IMR-90 (cell line): Measurements from ENCODE around the gene CHRNA5. TPM values are rescaled to one million over a fixed set of nuclear protein-coding genes. Genes with fewer than 3 reads are reported as not detected.

Source experiments
- ATAC-seq: fragments of 200-7000 bp; cut with Tn5 transposase; 2 replicates; pipeline ENCODE4 v1.9.1; 2020; ENCODE audit warnings: low read depth, mild to moderate bottlenecking, moderate library complexity
- BruUV-seq: library from RNA; stranded (reverse); fragments of 400-500 nt; replicated peaks from 2 replicates; lab custom pipeline; 2021; lab: Mats Ljungman, UMichigan
- CTCF ChIA-PET: fragments of 300-600 bp; formaldehyde crosslinking; extraction: SDS; loops from one replicate; lab custom pipeline; 2021; ENCODE audit warnings: antibody characterized with exemption; lab: Yijun Ruan, JAX
- POLR2A ChIA-PET: fragments of 300-600 bp; sonication (Branson Sonifier 250); formaldehyde crosslinking; loops from one replicate; lab custom pipeline; 2022; ENCODE audit warnings: antibody characterized with exemption; ENCODE audit not compliant: unreplicated experiment; lab: Charles Lee
- DNase-seq: peaks from one replicate; pipeline ENCODE4 v3.0.0; 2013
- H2AFZ ChIP-seq: replicated peaks from 2 replicates; pipeline ENCODE3; 2013; ENCODE audit warnings: low read length, mild to moderate bottlenecking; ENCODE audit not compliant: poor library complexity
- H2AK5ac ChIP-seq: 2 replicates; pipeline ENCODE4 v1.6.1; 2013; ENCODE audit warnings: low read depth, low read length, inconsistent platforms
- H2AK9ac ChIP-seq: replicated peaks from 2 replicates; pipeline ENCODE3; 2013; ENCODE audit warnings: mild to moderate bottlenecking, low read depth, low read length, moderate library complexity; ENCODE audit not compliant: poor library complexity
- H2BK120ac ChIP-seq: 2 replicates; pipeline ENCODE4 v1.6.1; 2013; ENCODE audit warnings: low read depth, low read length, inconsistent platforms
- H2BK15ac ChIP-seq: 3 replicates; pipeline ENCODE4 v1.6.1; 2013; ENCODE audit warnings: low read depth, low read length, inconsistent platforms
- H2BK20ac ChIP-seq: 2 replicates; pipeline ENCODE4 v1.6.1; 2013; ENCODE audit warnings: low read depth, mild to moderate bottlenecking, inconsistent platforms, low read length, moderate library complexity
- H2BK5ac ChIP-seq: 2 replicates; pipeline ENCODE4 v1.6.1; 2013; ENCODE audit warnings: mild to moderate bottlenecking, low read depth, low read length, inconsistent platforms; ENCODE audit not compliant: poor library complexity, severe bottlenecking
- H3K14ac ChIP-seq: replicated peaks from 2 replicates; pipeline ENCODE4 v1.6.1; 2013; ENCODE audit warnings: low read depth, low read length, inconsistent platforms
- H3K18ac ChIP-seq: 2 replicates; pipeline ENCODE4 v1.6.1; 2013; ENCODE audit warnings: low read depth, low read length, control low read depth
- H3K23ac ChIP-seq: 2 replicates; pipeline ENCODE4 v1.6.1; 2013; ENCODE audit warnings: low read depth, low read length, inconsistent platforms
- H3K27ac ChIP-seq: 2 replicates; pipeline ENCODE4 v1.5.1; 2013; ENCODE audit warnings: mild to moderate bottlenecking, control low read depth, low read length; ENCODE audit not compliant: insufficient read depth
- H3K27me3 ChIP-seq: 2 replicates; pipeline ENCODE4 v1.6.1; 2013; ENCODE audit warnings: low read length; ENCODE audit not compliant: control insufficient read depth, insufficient read depth
- H3K36me3 ChIP-seq: 2 replicates; pipeline ENCODE4 v1.6.1; 2013; ENCODE audit warnings: low read length, mixed read lengths; ENCODE audit not compliant: control insufficient read depth, insufficient read depth
- H3K4ac ChIP-seq: 2 replicates; pipeline ENCODE4 v1.6.1; 2013; ENCODE audit warnings: low read depth, low read length, inconsistent platforms
- H3K4me1 ChIP-seq: 2 replicates; pipeline ENCODE4 v1.6.1; 2013; ENCODE audit warnings: low read length, mixed read lengths; ENCODE audit not compliant: control insufficient read depth, insufficient read depth
- H3K4me2 ChIP-seq: 2 replicates; pipeline ENCODE4 v1.6.1; 2013; ENCODE audit warnings: low read depth, mild to moderate bottlenecking, control low read depth, low read length, moderate library complexity
- H3K4me3 ChIP-seq: 2 replicates; pipeline ENCODE4 v1.5.1; 2013; ENCODE audit warnings: low read depth, mild to moderate bottlenecking, control low read depth, low read length, moderate library complexity; ENCODE audit not compliant: insufficient read depth
- H3K56ac ChIP-seq: 2 replicates; pipeline ENCODE4 v1.6.1; 2013; ENCODE audit warnings: low read length, inconsistent platforms; ENCODE audit not compliant: insufficient read depth; ENCODE audit errors: extremely low read depth
- H3K79me1 ChIP-seq, 2 experiments: 2 replicates each; pipeline ENCODE4 v1.6.1; 2013; ENCODE audit warnings: low read length in 2 of 2, inconsistent platforms in 1 of 2, low read depth in 1 of 2
- H3K9ac ChIP-seq: 2 replicates; pipeline ENCODE4 v1.6.1; 2013; ENCODE audit warnings: low read depth, low read length, control low read depth
- H3K9me1 ChIP-seq: 2 replicates; pipeline ENCODE4 v1.6.1; 2013; ENCODE audit warnings: low read length, inconsistent platforms; ENCODE audit not compliant: insufficient read depth
- H3K9me3 ChIP-seq: 2 replicates; pipeline ENCODE4 v1.6.1; 2013; ENCODE audit warnings: low read length; ENCODE audit not compliant: control insufficient read depth, insufficient read depth
- H4K20me1 ChIP-seq: 2 replicates; pipeline ENCODE4 v1.6.1; 2013; ENCODE audit warnings: low read length, inconsistent platforms; ENCODE audit not compliant: insufficient read depth
- H4K5ac ChIP-seq: 2 replicates; pipeline ENCODE4 v1.6.1; 2013; ENCODE audit warnings: mild to moderate bottlenecking, low read depth, low read length, control low read depth
- H4K8ac ChIP-seq, 2 experiments: 2 replicates each; pipeline ENCODE4 v1.6.1; 2013; ENCODE audit warnings: low read depth in 2 of 2, low read length in 2 of 2, control low read depth in 1 of 2, inconsistent platforms in 1 of 2
- H4K91ac ChIP-seq: 2 replicates; pipeline ENCODE4 v1.6.1; 2013; ENCODE audit warnings: low read depth, low read length, inconsistent platforms; ENCODE audit not compliant: insufficient read depth
- BHLHE40 ChIP-seq: fragments of 150-350 bp; IDR thresholded peaks from 2 replicates; pipeline ENCODE4 v1.6.1; 2016; ENCODE audit warnings: mild to moderate bottlenecking, low read depth, low read length
- CEBPB ChIP-seq: IDR thresholded peaks from 2 replicates; pipeline ENCODE4 v1.6.1; 2012; ENCODE audit warnings: low read depth, low read length, improper control_type of control experiment
- CHD1 ChIP-seq: IDR thresholded peaks from 2 replicates; pipeline ENCODE4 v1.6.1; 2012; ENCODE audit warnings: low read depth, low read length, improper control_type of control experiment
- FOS ChIP-seq: fragments of 150-350 bp; IDR thresholded peaks from 2 replicates; pipeline ENCODE4 v1.6.1; 2016; ENCODE audit warnings: low read depth, low read length
- MAFK ChIP-seq: IDR thresholded peaks from 2 replicates; pipeline ENCODE4 v1.6.1; 2012; ENCODE audit warnings: low read depth, low read length, improper control_type of control experiment
- MAZ ChIP-seq: IDR thresholded peaks from 2 replicates; pipeline ENCODE4 v1.6.1; 2012; ENCODE audit warnings: low read depth, mild to moderate bottlenecking, low read length, improper control_type of control experiment, moderate library complexity, borderline replicate concordance
- MXI1 ChIP-seq: IDR thresholded peaks from 2 replicates; pipeline ENCODE4 v1.6.1; 2012; ENCODE audit warnings: low read depth, mild to moderate bottlenecking, low read length, moderate library complexity, borderline replicate concordance
- NFE2L2 ChIP-seq: fragments of 150-350 bp; IDR thresholded peaks from 2 replicates; pipeline ENCODE4 v1.6.1; 2016; ENCODE audit warnings: low read depth, mild to moderate bottlenecking, low read length
- POLR2A ChIP-seq: IDR thresholded peaks from 2 replicates; pipeline ENCODE4 v1.6.1; 2012; ENCODE audit warnings: mild to moderate bottlenecking, low read depth, low read length
- RAD21 ChIP-seq: IDR thresholded peaks from 2 replicates; pipeline ENCODE4 v1.6.1; 2012; ENCODE audit warnings: low read length, improper control_type of control experiment
- RCOR1 ChIP-seq: IDR thresholded peaks from 2 replicates; pipeline ENCODE4 v1.6.1; 2012; ENCODE audit warnings: mild to moderate bottlenecking, low read length, improper control_type of control experiment; ENCODE audit not compliant: insufficient replicate concordance
- RFX5 ChIP-seq: IDR thresholded peaks from 2 replicates; pipeline ENCODE4 v1.8.0; 2012; ENCODE audit warnings: low read depth, mild to moderate bottlenecking, low read length, moderate library complexity
- SMC3 ChIP-seq: fragments of 150-350 bp; IDR thresholded peaks from 2 replicates; pipeline ENCODE4 v1.6.1; 2016; ENCODE audit warnings: low read depth, mild to moderate bottlenecking, antibody characterized with exemption, low read length, moderate library complexity
- WGBS, 2 experiments: methylation state at CpG; one replicate each; pipeline versions ENCODE4 v1.1.5 to v1.1.7; 2013; ENCODE audit warnings: missing lambda C conversion rate in 2 of 2; ENCODE audit not compliant: insufficient read length in 1 of 2; ENCODE audit errors: extremely low coverage in 2 of 2; 5-methylcytosine and 5-hydroxymethylcytosine counted together
- dilution Hi-C: fragments of 300-500 bp; cut with HindIII; formaldehyde crosslinking; loops from one replicate; pipeline ENCODE4 v1.14.3; 2018; ENCODE audit warnings: low sequenced_read_pairs; ENCODE audit not compliant: unreplicated experiment
- in situ Hi-C: fragments of 300-500 bp; cut with MboI; formaldehyde crosslinking; loops from 3 replicates; pipeline ENCODE4 v1.14.3; 2019; ENCODE audit warnings: low sequenced_read_pairs, inconsistent platforms, mixed read lengths
- intact Hi-C: fragments of 100-400 bp; cut with micrococcal nuclease; formaldehyde crosslinking; loops from 2 replicates; pipeline ENCODE4 v1.10.0; 2022
- polyA plus RNA-seq, 3 experiments: library from polyadenylated mRNA; depleted of rRNA; stranded (reverse); fragments of >200 nt; gene quantifications; 2 replicates each; pipeline ENCODE4 v1.2.3, GENCODE V29; 2012; ENCODE audit warnings: low replicate concordance in 1 of 3
- total RNA-seq: library from RNA; depleted of rRNA; stranded (reverse); fragments of >200 nt; gene quantifications from 2 replicates; pipeline ENCODE4 v1.2.3, GENCODE V29; 2012
- TF ChIP-seq, protein P1 (sequence below): conservative IDR thresholded peaks from 2 replicates; pipeline ENCODE4 v1.5.1; 2012; ENCODE audit warnings: mild to moderate bottlenecking, low read depth, low read length, improper control_type of control experiment
- TF ChIP-seq, protein P2 (sequence below): fragments of 150-350 bp; IDR thresholded peaks from 2 replicates; pipeline ENCODE4 v1.6.1; 2017; ENCODE audit warnings: mild to moderate bottlenecking, antibody characterized with exemption, low read length, low read depth
- TF ChIP-seq, protein P3 (sequence below): fragments of 150-350 bp; IDR thresholded peaks from 2 replicates; pipeline ENCODE4 v1.6.1; 2016; ENCODE audit warnings: low read depth, mild to moderate bottlenecking, low read length, moderate library complexity, borderline replicate concordance

Gene CHRNA5
- total and polyA plus RNA-seq, 2 of the 4 experiments (the other 2 are of a cell fraction) = 0.54 to 0.94 TPM

DNA sequence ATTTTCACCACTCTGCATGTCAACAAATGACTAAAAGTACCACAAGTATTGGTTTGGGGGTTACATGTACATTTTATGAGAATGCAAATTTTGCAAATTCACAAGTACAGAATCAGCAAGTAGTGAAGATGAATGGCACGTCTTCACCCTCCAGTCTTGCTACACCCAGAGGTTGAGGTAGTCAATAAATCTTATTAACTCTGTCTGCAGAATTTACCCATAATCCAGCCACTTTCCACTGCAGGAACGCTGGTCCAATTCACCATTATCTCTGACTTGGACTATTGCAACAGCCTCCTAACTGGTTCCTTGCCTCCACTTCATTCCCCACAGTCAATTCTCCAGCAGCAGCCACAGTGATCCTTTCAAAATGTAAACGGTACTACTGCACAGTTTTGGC lies 14.5 kb upstream of the CHRNA5 start:
- no peak overlapping the region for H2BK5ac ChIP-seq
- H3K27me3 ChIP-seq = no peaks in the 10 kb centered on the region
- TF ChIP-seq CEBPB (no peak), FOS (no peak), RCOR1 (no peak), MXI1 (no peak), RAD21 (no peak), RFX5 (no peak), NFE2L2 (no peak), SMC3 (no peak), MAFK (no peak), BHLHE40 (no peak), CHD1 (no peak), POLR2A (no peak), MAZ (no peak)
- TF ChIP-seq, protein P1, sequence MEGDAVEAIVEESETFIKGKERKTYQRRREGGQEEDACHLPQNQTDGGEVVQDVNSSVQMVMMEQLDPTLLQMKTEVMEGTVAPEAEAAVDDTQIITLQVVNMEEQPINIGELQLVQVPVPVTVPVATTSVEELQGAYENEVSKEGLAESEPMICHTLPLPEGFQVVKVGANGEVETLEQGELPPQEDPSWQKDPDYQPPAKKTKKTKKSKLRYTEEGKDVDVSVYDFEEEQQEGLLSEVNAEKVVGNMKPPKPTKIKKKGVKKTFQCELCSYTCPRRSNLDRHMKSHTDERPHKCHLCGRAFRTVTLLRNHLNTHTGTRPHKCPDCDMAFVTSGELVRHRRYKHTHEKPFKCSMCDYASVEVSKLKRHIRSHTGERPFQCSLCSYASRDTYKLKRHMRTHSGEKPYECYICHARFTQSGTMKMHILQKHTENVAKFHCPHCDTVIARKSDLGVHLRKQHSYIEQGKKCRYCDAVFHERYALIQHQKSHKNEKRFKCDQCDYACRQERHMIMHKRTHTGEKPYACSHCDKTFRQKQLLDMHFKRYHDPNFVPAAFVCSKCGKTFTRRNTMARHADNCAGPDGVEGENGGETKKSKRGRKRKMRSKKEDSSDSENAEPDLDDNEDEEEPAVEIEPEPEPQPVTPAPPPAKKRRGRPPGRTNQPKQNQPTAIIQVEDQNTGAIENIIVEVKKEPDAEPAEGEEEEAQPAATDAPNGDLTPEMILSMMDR = no peak
- TF ChIP-seq, protein P2, sequence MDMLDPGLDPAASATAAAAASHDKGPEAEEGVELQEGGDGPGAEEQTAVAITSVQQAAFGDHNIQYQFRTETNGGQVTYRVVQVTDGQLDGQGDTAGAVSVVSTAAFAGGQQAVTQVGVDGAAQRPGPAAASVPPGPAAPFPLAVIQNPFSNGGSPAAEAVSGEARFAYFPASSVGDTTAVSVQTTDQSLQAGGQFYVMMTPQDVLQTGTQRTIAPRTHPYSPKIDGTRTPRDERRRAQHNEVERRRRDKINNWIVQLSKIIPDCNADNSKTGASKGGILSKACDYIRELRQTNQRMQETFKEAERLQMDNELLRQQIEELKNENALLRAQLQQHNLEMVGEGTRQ = no peak
- TF ChIP-seq, protein P3, sequence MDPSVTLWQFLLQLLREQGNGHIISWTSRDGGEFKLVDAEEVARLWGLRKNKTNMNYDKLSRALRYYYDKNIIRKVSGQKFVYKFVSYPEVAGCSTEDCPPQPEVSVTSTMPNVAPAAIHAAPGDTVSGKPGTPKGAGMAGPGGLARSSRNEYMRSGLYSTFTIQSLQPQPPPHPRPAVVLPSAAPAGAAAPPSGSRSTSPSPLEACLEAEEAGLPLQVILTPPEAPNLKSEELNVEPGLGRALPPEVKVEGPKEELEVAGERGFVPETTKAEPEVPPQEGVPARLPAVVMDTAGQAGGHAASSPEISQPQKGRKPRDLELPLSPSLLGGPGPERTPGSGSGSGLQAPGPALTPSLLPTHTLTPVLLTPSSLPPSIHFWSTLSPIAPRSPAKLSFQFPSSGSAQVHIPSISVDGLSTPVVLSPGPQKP = no peak
- dilution Hi-C loops (no loop called here), in situ Hi-C loops (no loop called here), intact Hi-C loops (no loop called here)
- H3K18ac ChIP-seq = no peak overlapping the region
- ChIA-PET POLR2A (no interaction called here), CTCF (no interaction called here)
- no peak overlapping the region for H2BK15ac ChIP-seq
- H3K4ac ChIP-seq = no peak overlapping the region
- H3K14ac ChIP-seq = no peak overlapping the region
- no peaks in the 10 kb centered on the region for H3K79me1 ChIP-seq
- no peaks in the 10 kb centered on the region for H4K20me1 ChIP-seq
- no peak for DNase-seq
- ATAC-seq = no peak
- no peak overlapping the region for H3K9ac ChIP-seq
- H3K56ac ChIP-seq = no peak overlapping the region
- H4K91ac ChIP-seq = no peak overlapping the region
- H3K4me3 ChIP-seq = no peak overlapping the region
- peaks cover 3% of the 10 kb centered on the region; the same call in 1 of the 2 replicates for H3K9me1 ChIP-seq
- H3K36me3 ChIP-seq = peaks cover 36% of the 10 kb centered on the region
- no peak overlapping the region for H3K4me2 ChIP-seq
- H3K27ac ChIP-seq = no peak overlapping the region
- no TSS peak for BruUV-seq
- H4K8ac ChIP-seq = no peak overlapping the region
- H4K5ac ChIP-seq = no peak overlapping the region
- H2AK9ac ChIP-seq = no peak overlapping the region
- no peak overlapping the region for H2BK120ac ChIP-seq
- no peaks in the 10 kb centered on the region for H3K9me3 ChIP-seq
- H2AK5ac ChIP-seq = no peak overlapping the region
- H2BK20ac ChIP-seq = no peak overlapping the region
- no peak overlapping the region for H3K23ac ChIP-seq
- no peak overlapping the region for H2AFZ ChIP-seq
- WGBS, 2 experiments = 83% methylated on average over 1 of the region's 3 CpGs; no CpG with 5 or more reads in 1 of the 2 experiments
- H3K4me1 ChIP-seq = no peaks in the 10 kb centered on the region
